HUDEP-2 (cell line): ENCODE results near the gene BIK.

Experiments used
- DNase-seq, 76 experiments: peaks; one replicate each; lab custom pipeline; 2025; ENCODE audit not compliant: unreplicated experiment in 76 of 76; lab: John Stamatoyannopoulos, UW

BIK gene

DNA sequence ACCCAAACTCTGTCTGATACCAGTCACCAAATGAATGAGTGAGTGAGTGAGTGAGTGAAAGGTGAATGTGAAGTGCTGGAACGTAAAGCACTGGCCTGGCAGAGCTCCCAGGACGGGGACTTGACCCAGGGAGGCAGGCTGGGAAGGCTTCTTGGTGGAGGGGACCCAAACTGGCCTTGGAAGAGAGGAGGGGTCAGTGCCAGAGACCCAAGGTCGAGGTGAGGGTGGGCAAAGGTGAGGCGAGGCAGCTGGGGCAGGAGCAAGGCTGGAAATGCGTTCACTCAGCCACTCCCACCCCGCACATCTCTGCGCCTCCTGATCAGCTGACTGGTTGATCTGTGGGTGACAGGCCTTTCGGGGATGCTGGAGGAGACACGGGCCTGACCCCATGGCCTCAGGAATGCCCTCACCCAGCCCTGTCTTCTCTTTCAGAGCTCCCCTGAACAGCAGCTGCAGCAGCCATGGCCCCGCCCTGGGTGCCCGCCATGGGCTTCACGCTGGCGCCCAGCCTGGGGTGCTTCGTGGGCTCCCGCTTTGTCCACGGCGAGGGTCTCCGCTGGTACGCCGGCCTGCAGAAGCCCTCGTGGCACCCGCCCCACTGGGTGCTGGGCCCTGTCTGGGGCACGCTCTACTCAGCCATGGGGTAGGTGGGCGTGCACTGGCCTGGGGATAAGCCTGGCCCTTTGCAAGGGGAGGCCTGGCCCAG lies 48.4 kb downstream of the BIK start:
- no peak for DNase-seq

DNA sequence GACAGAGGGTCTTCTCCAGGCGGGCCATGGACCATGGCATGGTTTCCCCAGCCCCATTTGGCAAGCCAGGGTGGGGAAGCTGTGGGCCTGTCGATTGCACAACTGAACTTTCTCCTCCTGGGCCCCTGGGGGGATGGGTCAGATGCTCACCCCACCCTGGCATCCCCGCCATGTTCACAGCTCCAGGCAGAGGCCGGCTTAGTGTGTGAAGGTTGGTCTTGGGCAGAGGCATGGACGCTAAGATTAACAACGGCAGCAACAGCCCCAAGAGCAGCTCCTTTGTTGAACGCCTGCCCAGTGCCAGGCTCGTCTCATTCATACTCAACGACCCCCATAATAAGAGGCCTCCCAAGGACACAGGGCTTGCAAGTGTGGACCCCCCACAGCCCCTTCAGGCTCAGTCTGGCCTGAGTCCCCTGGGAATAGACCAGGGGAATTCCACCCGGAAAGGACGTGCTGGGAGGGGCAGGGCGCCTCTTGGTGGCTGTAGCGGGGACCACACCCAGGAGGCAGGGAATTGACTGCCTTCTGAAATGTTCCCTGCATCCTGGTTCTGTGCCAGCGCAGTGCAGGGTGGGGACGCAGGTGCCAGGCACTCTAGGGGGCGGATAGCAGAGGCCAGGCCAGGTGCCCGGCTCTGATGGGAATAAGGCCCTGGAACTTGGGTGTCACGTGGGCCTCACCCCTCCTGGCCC lies 49.1 kb downstream of the BIK start:
- peak in 9 of 76 experiments; percentile 7 to 28 (median 13) for DNase-seq

DNA sequence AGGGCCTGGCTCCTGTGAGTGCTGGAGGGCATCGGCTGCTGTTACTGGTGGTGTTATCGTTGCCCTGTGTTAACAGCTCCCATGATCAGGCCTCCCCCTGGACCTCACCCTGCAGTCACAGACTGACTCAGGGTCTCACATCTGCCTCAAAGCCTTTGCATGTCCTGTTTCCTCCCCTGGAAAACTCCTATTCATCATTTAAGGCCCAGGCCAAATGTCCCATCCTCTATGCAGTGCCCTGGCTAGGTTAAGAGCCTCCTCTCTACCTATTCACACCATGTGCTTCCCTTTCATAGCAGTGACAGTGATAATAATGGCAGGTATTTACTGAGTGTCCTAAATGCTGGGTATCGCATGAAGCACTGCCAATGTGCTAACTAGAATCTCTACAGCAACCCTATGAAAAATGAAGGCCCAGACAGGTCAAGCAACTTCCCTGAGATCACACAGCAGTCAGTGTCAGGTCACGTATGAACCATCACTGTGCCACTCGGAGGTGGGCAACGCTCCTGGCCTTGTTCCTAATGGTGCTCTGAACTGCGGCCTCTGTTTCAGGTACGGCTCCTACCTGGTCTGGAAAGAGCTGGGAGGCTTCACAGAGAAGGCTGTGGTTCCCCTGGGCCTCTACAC lies 50.1 kb downstream of the BIK start:
- DNase-seq: no peak

DNA sequence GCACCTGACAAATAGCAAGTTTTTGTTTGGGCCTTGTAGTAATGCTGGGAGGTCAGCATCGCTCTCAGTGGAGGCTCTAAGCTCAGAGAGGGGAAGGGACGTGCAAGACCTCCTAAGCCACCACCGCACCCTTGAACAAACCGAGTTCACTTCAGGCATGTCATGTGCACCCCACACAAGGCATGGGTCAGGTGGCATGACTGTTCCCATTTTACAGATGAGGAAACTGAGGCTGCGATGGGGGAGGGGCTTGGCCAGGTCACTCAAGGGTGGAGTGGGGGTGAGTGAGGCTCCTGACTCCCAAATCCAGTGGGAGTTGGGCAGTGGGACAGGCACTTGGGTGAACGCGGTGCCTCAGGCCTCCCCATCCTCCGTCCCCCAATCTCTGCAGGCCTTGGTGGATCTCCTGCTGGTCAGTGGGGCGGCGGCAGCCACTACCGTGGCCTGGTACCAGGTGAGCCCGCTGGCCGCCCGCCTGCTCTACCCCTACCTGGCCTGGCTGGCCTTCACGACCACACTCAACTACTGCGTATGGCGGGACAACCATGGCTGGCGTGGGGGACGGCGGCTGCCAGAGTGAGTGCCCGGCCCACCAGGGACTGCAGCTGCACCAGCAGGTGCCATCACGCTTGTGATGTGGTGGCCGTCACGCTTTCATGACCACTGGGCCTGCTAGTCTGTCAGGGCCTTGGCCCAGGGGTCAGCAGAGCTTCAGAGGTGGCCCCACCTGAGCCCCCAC lies 52.0 kb downstream of the BIK start:
- DNase-seq: no peak

- DNase-seq: no peak
Measured at GRCh38 chr22:43163241-43163795, 52.8 kb downstream of the BIK start.

DNA sequence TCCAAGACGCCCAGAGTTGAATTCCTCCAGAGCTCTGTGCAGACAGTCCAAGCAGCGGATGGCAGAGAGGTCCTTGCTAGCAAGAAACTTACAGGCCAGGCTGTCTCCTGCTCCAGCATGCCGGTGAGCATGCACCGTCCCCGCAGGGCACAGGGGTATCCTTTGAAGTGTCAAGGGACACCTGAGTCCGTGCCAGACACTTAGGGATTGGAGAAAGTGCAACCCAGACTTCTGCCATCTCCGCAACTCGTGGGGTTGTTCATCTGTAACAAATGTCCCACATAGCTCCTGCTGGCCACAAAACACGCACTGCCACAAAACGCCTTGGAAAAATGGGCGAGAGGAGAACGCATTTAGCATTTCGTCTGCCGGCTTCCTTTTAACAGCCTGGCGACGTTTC lies 54.1 kb downstream of the BIK start:
- no peak for DNase-seq

DNA sequence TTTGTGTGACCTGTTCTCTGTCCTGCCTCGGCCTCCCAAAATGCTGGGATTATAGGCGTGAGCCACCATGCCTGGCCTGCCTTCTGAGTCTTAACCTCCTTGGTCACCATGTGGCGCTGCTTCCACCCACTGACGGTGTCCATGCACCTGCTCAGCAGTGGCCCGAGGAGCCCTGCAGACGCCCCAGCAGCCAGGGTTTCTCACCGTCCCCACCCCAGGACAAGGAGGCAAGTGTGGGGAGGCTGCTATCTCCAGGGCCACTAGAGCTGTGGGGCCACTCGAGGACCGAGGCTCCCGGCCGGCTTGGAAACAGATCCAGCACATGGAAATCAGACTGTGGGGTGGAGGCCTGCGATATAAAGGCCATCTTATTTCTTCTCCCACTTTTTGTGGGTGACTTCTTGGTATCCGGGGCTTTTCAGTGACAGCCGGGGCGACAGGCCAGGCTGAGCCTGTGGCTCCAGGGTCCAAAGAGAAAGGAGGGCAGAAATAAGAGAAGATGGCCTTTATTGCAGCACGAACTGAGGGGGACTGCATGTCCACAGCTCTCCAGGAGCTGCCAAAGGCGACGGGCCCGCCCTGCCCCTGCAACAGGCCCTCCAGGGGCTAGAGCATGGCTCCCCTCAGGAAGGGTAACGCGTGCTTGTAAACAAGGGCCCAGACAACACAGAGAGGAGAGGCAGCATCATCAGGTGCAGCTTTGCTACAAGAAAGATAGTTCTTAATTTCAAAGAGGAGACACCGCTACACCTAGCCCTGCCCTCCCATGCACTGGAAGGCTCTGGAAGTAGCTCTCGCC lies 55.8 kb downstream of the BIK start:
- no peak for DNase-seq

- peak in 48 of 76 experiments; percentile 15 to 76 (median 46) for DNase-seq
Measured at GRCh38 chr22:43167001-43167589, 56.5 kb downstream of the BIK start.

GRCh38 chr22:43168471-43169309 lies 58.1 kb downstream of the BIK start:
- DNase-seq: no peak

DNA sequence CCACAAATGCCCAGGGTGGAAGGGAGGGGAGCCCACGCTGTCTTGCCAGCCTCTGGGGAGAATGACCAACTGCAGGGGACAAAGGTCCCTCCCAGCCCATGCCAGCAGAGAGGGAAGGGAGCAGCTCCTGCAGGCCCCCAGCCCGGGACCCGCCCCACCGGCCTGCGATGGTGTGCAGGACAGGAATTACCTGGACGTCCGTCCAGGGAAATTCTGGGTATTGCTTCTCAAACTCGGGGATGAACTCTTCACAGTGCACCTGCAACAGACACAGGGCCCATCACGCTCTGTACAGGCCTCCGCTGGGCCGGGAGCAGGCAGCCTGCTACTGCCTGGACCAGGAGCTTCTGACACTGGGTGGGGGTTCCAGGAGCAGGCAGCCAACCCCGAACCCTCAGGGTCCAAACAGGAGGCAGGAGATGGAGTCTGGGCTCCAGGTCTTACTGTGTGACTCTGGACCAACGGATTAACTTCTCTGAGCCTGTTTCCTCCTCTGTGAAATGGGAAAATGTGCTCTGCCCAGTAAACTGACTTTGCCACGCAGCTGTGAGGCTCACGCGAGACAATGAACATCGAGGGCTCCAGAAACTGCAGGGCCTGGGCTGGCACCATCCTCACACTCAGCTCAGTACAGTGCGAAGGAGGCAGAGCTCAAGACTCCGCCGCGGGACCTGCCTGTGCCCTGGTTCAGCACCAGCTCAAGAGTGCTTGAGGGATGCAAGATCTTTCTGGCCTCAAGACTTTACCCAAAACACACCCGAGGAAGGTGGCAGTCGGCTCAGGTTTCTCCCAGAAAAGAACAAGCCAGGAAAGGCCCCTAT lies 59.0 kb downstream of the BIK start:
- DNase-seq: no peak

GRCh38 chr22:43170131-43170480 lies 59.6 kb downstream of the BIK start:
- DNase-seq: no peak

DNA sequence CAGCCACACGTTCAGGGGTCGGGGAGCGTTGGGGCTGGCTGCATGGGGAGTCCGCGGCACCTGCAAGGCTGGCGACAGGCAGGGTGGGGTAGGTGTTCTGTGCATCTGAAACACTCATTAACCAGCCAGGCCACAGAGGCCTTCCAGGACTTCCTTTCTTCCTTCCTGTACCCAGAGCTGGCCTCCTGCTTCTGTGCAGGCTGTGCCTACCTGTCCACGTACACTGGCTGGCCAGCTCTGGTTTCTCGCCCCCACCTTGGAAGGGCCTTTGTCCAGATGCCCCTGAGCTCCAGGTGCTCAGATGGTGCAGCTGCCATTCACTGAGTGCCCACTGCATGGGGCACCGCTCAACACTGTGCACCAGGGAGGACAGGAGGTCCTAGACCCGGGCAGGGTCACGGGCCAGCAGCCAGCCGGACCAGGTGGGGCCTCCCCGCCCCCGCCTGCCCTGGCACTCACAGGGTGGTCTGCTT lies 60.5 kb downstream of the BIK start:
- DNase-seq: no peak

DNA sequence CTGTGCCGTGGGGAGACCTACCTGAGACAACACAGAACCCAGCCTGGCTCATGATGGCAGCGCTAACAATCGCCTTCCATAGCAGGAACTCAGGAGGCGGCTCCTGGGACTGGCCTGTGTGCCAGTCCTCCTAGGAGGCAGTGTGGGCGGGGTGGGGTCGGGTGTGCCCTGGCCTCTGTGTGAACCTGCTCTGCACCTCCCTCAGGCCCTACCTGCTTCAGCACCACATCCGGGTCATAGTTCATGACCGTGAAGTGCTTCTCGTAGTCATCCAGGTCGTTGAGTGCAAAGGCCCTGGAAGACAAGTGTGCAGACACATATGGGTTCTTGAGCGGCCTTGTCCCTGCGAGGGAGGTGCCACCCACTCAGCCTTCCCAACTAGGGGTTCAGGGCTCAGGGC lies 61.1 kb downstream of the BIK start:
- DNase-seq: no peak

- DNase-seq: no peak
Measured at GRCh38 chr22:43172191-43172590, 61.6 kb downstream of the BIK start.

GRCh38 chr22:43173566-43173965 lies 63.0 kb downstream of the BIK start:
- no peak for DNase-seq

GRCh38 chr22:43173976-43174720 lies 63.6 kb downstream of the BIK start:
- no peak for DNase-seq

GRCh38 chr22:43174941-43175531 lies 64.5 kb downstream of the BIK start:
- DNase-seq: no peak
